GM10266 (cell line): Measurements from ENCODE around the gene ATP6V1D.
"Not testable (repeated sequence)": the region's sequence is repeated elsewhere in the genome, so short reads cannot be mapped to it uniquely, and the experiment has no call there.

Source experiments
- DNase-seq: peaks from one replicate; pipeline ENCODE4 v3.0.0; 2012; ENCODE audit errors: extremely low spot score
- CTCF ChIP-seq: IDR thresholded peaks from 2 replicates; pipeline ENCODE4 v1.5.1; 2012; ENCODE audit warnings: mild to moderate bottlenecking, low read depth; ENCODE audit not compliant: control insufficient read depth, insufficient read depth; ENCODE audit errors: missing control alignments

ATP6V1D gene

DNA sequence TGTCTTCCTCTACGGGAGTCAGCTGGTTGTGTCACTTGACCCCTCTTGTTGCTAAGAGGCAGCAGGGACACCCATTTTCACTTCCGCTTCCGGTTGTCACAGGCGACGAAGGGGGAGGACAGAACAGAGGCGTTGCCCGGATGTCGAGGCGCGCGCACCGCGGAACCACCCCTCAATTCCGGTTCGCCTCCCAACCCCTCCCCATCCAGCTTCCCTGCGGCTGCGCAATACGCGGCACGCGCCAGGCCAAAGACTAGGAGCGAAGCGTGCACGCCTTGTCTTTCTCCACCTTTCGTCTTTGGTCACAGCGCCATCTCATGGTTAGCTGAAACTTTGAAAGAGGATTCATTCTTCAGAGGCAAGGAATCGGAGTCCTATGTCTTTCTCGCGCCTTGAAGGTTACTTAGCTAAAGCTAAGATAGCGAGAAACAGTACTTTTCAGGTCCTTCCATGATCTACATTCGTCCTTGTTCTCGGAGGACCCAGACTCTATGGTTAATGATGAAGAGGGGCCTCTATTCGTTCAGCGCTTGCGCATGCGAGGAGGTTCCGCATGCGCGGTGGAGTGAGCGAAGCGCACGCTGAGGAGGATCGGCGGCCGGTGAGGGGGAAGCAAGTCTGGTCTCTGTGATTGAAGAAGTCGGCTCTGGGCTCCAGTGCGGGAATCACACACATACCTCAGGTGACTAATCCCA is at the start of gene ATP6V1D, which contains the start of gene EIF2S1:
ATP6V1D (minus strand) TSS at position 30 of the 695 bp plus-strand sequence. CDS start 106 bp downstream, outside the sequence.
EIF2S1 (plus strand) TSS at position 554 of the 695 bp plus-strand sequence. CDS start 4,440 bp downstream, outside the sequence.
- peak; percentile 94 for DNase-seq
- peak; percentile 98 for TF ChIP-seq CTCF

GRCh38 chr14:67408122-67408801 is 48.7 kb upstream of the ATP6V1D start:
- DNase-seq = not testable (repeated sequence)

- no peak for DNase-seq
- no peak for TF ChIP-seq CTCF
Measured at GRCh38 chr14:67405771-67406170, 46.2 kb upstream of the ATP6V1D start.

DNA sequence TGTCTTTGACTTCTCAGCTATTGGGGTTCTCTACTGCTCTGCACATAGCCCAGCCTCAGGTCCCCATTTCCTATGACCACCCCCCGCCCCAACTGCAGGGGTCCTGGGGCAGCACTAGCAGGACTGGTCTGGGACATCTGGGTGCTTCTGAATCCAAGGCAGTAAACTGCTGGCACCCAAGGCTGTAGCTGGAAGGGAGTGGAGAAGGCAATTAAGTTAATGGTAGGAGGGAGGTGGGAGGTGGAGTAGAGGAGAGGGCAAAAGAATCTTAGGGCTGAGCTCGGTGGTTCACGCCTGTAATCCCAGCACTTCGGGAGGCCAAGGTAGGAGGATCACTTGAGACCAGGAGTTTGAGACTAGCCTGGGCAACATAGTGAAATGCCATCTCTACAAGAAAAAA is 40.8 kb upstream of the ATP6V1D start:
- TF ChIP-seq CTCF = no peak
- no peak for DNase-seq

DNA sequence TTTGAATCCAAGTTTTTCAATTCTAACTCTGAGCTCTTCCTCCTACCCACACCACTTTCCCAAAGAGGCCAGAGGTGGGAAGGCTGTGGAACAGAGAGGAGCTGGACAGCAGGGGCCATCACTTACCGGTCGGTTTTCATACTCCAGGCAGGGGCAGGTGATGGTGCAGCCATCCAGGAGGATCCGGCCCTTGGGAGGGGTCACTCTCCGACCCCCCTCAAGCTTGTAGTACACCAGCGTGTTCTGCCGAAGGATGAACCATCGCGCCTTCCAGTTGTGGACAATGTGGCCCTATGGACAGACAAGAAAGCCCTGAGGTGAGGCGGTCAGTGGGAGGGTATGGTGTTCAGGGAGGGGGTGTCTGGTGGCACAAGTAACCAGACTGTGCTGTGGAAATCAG is 37.9 kb upstream of the ATP6V1D start:
- DNase-seq = no peak
- TF ChIP-seq CTCF = no peak

DNA sequence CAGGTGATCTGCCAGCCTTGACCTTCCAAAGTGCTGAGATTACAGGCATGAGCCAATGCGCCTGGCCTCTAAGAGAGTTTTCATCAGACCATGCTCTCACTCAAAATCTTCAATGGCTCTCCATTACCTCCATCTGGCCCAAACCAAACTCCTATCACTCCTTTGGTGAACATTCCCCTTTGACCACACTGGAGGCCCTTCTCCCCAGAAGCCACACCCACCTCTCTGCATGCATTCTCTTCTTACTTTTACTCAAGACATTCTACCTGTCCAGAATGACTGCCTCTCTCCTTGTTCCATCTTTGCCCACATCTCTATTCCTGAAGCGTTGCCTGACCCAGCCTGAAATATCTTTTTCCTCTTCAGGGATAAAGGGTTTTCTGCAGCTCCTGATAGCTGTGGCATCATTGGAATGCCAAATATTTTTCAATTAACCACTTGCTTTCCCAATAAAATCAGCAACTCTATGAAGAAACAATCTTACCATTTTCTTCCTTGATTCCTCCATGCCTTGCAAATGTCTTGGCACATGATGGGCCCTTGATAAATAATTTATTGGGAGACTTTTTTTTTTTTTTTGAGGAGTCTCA is 36.9 kb upstream of the ATP6V1D start:
- no peak for TF ChIP-seq CTCF
- no peak for DNase-seq

- no peak for DNase-seq
- no peak for TF ChIP-seq CTCF
Measured at GRCh38 chr14:67395876-67396189, 36.2 kb upstream of the ATP6V1D start.
